Measurements from ENCODE around the gene SLC6A1. TPM values are rescaled to one million over a fixed set of nuclear protein-coding genes. Genes with fewer than 3 reads are reported as not detected.

The SLC6A1 gene
- total and polyA plus RNA-seq, 2 of the 4 experiments (the other 2 are of a cell fraction) = 0.02 TPM; not detected in 1

- CTCF ChIA-PET = no interaction called here
- no peak overlapping the region for H3K18ac ChIP-seq (ENCODE audit: low read depth, low read length)
- TF ChIP-seq RFX5 (IDR thresholded peaks at IDR 0.05; ENCODE audit: low read depth, low read length) (no peak), CEBPB (IDR thresholded peaks at IDR 0.05; ENCODE audit: low read depth, low read length) (0 out of 2 replicates have a peak, but pooled peaks have one; percentile 10)
- no peak overlapping the region for H3K4me3 ChIP-seq (ENCODE audit: insufficient read depth, low read depth, low read length)
- no peak overlapping the region for H4K91ac ChIP-seq (ENCODE audit: insufficient read depth, low read depth, low read length)
- no peak for ATAC-seq (ENCODE audit: low read depth)
- H3K23ac ChIP-seq (ENCODE audit: low read depth, low read length) = no peak overlapping the region
- no peak overlapping the region for H3K27ac ChIP-seq (ENCODE audit: insufficient read depth, low read length)
- no peaks in the 10 kb centered on the region for H4K20me1 ChIP-seq (ENCODE audit: insufficient read depth, low read length)
- H2BK120ac ChIP-seq (ENCODE audit: low read depth, low read length) = no peak overlapping the region
- H2BK15ac ChIP-seq (ENCODE audit: low read depth, low read length) = no peak overlapping the region
- no peak overlapping the region for H4K8ac ChIP-seq (ENCODE audit: low read depth in 2 of 2, low read length in 2 of 2)
- no peaks in the 10 kb centered on the region for H3K9me1 ChIP-seq (ENCODE audit: insufficient read depth, low read length)
- H4K5ac ChIP-seq (ENCODE audit: low read depth, low read length) = no peak overlapping the region
- no peak overlapping the region for H2BK5ac ChIP-seq (ENCODE audit: low read depth, low read length, poor library complexity, severe bottlenecking)
- dilution Hi-C loops (cut with HindIII; ENCODE audit: low sequenced_read_pairs, unreplicated experiment) = no loop called here
- H3K4me2 ChIP-seq (ENCODE audit: low read depth, low read length) = no peak overlapping the region
- no peaks in the 10 kb centered on the region for H3K9me3 ChIP-seq (ENCODE audit: control insufficient read depth, insufficient read depth, low read length)
- no peaks in the 10 kb centered on the region for H3K36me3 ChIP-seq (ENCODE audit: control insufficient read depth, insufficient read depth, low read length)
- in situ Hi-C loops (cut with MboI; ENCODE audit: low sequenced_read_pairs) = no loop called here
- no peaks in the 10 kb centered on the region for H3K79me1 ChIP-seq (ENCODE audit: low read depth in 1 of 2, low read length in 2 of 2)
- intact Hi-C loops (cut with micrococcal nuclease) = no loop called here
- H3K56ac ChIP-seq (ENCODE audit: extremely low read depth, insufficient read depth, low read length) = no peak overlapping the region
- POLR2A ChIA-PET (ENCODE audit: unreplicated experiment) = no interaction called here
- no peak overlapping the region for H3K14ac ChIP-seq (replicated peaks; ENCODE audit: low read depth, low read length)
- no TSS peak for BruUV-seq (replicated peaks)
- no peak overlapping the region for H3K9ac ChIP-seq (ENCODE audit: low read depth, low read length)
- H3K27me3 ChIP-seq (ENCODE audit: control insufficient read depth, insufficient read depth, low read length) = peaks cover 58% of the 10 kb centered on the region
- H2BK20ac ChIP-seq (ENCODE audit: low read depth, low read length) = no peak overlapping the region
- H3K4ac ChIP-seq (ENCODE audit: low read depth, low read length) = no peak overlapping the region
- H2AK9ac ChIP-seq (replicated peaks; ENCODE audit: low read depth, low read length, poor library complexity) = no peak overlapping the region
- no peak overlapping the region for H2AFZ ChIP-seq (replicated peaks; ENCODE audit: low read length, poor library complexity)
- no peaks in the 10 kb centered on the region for H3K4me1 ChIP-seq (ENCODE audit: control insufficient read depth, insufficient read depth, low read length)
- H2AK5ac ChIP-seq (ENCODE audit: low read depth, low read length) = no peak overlapping the region
- no peak for DNase-seq
These were observed 6.0 kb downstream of the SLC6A1 start for GRCh38 chr3:10998542-10998941.

Data from IMR-90 (cell line).